Stimulated activated CD4-positive, alpha-beta T cell treated with anti-CD3 and anti-CD28 coated beads, Interleukin-15, amount 100 ng/mL, for 24 hours (primary cell): ENCODE measurements around the gene PIGZ.

Source experiments
- DNase-seq: peaks from one replicate; pipeline ENCODE4 v3.0.0-alpha.2; 2020

Gene PIGZ

DNA sequence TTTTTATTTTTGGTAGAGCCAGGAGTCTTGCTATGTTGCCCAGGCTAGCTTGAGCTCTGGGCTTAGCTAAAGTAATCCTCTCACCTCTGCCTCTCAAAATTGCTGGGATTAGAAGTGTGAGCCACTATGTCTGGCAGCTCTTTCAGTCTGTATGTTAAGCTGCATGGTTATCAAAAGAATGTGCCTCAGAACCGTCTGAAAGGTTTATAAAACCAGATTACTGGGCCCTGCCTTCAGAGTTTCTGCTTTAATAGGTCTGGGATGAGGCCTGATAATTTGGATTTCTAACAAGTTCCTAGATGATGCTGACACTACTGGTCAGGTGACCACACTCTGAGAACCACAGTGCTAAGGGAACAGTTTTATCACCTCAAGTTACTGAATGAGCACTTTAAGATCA lies 66.3 kb downstream of the PIGZ start:
- DNase-seq: no peak

DNA sequence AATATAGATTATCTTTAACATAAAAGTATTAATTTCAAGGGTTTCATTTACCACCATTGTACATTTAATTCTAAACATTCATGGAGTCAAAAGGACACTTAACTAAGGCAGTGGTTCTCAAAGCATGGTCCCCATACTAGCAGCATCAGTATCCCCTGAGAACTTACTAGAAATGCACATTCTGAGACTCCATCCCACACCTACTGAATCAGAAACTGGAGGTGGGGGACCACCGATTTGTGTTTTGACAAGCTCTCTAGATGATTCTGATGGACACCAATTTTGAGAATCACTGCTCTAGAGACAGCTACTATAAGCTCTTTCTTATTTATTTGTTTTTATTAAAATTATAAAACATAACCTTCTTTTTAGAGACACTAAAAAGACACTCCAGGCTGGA lies 66.9 kb downstream of the PIGZ start:
- DNase-seq: no peak
